CD4-positive, alpha-beta T cell treated with Interleukin-10 for 1 hour (primary cell): ENCODE measurements around the gene OAS1.
"Not testable (repeated sequence)": the region's sequence is repeated elsewhere in the genome, so short reads cannot be mapped to it uniquely, and the experiment has no call there.

Source experiments
- DNase-seq: peaks from one replicate; pipeline ENCODE4 v3.0.0-alpha.2; 2020

OAS1 gene

DNA sequence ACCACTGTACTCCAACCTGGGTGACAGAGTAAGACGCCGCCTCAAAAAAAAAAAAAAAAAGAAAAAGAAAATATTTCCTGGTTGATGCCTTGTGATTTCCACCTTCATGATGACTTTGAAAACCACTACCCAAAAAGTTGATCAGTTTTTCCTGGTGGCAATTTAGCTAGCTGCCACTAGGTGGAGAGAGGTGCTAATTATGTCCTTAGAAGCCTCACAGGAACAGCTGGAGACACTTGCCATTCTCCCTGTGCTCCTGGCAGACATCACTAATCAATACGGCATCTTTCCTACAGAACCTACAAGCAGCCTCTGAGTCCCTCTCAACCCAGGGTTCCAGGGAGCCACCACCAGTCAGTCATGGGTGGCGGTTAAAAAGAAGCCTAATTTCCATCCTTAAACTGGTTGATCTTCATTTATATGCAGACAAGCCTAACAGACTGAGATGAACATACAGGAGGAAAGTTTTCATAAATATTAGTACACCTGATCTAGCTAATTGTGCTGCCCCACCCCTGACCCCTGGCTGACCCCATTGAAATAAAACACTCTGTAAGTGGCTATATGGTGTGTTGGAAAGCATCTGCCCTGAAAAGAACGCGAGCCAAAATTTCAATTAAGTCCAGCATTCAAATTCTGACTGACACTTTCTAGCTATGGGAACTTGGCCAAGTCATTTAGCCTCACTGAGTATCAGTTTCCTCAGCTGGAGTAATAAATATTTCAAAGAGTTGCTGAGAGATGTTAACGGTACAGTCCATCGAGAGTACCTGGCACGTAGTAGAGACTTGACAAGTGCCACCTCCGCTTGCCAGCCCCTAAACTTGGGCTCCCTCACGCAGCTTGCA lies 6.2 kb upstream of the OAS1 start:
- DNase-seq: peak; percentile 68

GRCh38 chr12:112901271-112901670 lies 5.5 kb upstream of the OAS1 start:
- no peak for DNase-seq

DNA sequence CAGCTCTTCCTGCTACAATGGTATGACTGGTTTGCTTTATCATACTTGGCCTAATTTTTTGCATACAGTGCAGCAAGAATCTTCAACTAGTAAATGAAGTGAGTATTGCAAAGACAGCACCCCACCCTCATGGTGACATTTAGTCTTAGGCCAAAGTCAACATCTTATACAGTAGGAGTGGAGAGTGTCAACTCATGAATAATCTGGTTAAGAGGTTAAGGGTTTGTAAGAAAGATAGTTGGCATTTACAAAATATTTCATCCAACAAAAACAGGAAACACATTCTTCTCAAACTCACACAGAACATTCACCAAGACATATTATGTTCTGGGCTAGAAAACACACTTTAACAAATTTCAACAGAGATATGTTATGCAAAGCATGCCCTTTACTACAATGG lies 2.2 kb upstream of the OAS1 start:
- no peak for DNase-seq

DNA sequence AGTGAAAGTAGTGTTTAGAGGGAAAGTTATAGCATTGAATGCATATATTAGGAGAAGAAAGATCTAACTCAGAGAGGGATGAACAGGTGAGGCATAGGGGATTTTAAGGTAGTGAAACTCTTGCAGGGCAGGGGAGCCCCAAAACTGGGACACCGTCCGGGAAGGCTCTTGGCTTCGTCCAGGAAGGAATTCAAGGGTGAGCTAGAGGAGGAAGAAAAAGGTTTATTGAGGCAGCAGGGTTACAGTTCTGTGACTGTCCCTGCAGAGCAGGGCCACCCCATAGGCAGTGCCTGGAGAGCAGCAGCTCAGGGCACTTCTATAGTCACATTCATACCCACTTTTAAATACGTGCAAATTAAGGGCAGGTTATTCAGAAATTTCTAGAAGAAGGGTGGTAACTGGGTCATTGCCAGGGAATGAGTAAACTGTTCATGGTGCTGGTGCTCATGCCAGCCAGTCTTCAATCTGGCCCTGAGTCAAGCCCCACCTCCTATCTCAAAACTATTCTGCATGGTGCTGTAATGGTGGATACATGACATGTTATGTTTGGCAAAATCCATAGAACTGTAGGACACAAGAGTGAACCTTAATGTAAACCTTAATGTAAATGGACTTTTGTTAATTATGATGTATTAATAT lies 1.2 kb upstream of the OAS1 start:
- DNase-seq: no peak

DNA sequence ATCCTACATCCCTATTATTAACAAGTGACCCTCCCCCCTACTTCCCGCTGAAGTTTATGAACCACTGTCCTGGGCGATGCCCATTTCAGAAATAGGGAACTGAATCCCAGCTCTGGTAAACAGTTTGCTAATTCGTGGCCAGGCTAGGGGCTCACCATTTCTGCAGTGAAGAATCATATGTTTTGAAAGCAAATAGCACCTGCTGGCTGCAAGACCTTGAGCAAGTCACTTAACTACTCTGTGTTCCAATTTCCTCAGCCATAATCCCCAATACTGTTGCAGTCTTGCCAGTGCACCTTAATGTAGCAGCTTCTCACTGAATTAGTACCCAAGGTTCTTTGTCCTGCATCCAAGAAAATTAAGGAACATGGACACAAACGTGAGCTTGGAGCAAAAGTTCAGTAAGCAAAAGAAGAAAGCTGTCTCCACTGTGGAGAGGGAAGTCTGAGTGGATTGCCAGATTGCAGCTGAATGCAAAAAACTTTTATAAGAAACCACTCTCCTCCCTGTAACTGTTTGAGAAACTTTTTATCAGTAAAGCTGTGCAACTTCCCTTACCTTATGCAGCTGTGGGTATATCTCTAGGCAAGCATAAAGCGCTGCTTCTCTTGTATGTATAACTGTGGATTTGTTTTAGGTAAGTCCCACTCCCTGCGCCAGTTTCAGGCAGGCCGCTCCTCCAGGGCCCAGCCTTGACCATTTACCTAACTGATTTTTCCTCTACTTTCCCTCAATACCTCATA lies 824 bp downstream of the OAS1 start:
- no peak for DNase-seq

- peak; percentile 9 for DNase-seq
These were observed 1.8 kb downstream of the OAS1 start for GRCh38 chr12:112908548-112908947.

DNA sequence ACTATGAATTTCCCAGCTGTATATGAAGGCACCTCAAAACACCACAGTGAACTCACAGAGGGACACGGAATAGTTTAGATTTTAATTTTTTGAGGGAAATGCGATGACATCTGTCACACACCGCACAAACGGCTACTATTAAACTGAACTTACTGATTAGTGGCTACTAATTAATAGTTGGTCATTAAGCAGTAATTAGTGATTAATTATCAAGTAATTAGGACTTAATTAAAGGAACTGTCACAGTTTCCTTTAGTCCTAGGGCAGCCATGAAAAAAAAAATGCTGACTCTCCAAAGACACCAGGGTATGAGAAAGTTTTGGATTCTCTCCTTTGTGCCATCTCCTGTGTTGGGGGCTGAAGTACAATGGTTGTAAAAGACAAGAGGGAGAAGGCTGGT lies 2.9 kb downstream of the OAS1 start:
- DNase-seq: no peak

- no peak for DNase-seq
These were observed 6.4 kb downstream of the OAS1 start for GRCh38 chr12:112913038-112913688.

- DNase-seq: not testable (repeated sequence)
These were observed 7.1 kb downstream of the OAS1 start for GRCh38 chr12:112913888-112914287.

DNA sequence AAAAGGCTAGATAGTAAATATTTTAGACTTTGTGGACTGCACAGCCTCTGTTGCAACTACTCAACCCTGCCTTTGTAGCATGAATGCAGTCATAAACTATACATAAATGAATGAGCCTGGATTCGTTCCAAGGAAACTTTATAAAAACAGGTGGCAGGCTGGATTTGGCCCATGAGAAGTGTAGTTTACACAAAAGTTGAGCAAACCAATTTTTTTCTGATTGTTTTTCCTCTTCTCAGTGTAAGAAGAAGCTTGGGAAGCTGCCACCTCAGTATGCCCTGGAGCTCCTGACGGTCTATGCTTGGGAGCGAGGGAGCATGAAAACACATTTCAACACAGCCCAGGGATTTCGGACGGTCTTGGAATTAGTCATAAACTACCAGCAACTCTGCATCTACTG lies 9.5 kb downstream of the OAS1 start:
- no peak for DNase-seq

- DNase-seq: no peak
These were observed 12.4 kb downstream of the OAS1 start for GRCh38 chr12:112919121-112919520.

GRCh38 chr12:112924986-112925385 lies 18.2 kb downstream of the OAS1 start:
- no peak for DNase-seq

- DNase-seq: not testable (repeated sequence)
These were observed 19.8 kb downstream of the OAS1 start for GRCh38 chr12:112926416-112927033.

DNA sequence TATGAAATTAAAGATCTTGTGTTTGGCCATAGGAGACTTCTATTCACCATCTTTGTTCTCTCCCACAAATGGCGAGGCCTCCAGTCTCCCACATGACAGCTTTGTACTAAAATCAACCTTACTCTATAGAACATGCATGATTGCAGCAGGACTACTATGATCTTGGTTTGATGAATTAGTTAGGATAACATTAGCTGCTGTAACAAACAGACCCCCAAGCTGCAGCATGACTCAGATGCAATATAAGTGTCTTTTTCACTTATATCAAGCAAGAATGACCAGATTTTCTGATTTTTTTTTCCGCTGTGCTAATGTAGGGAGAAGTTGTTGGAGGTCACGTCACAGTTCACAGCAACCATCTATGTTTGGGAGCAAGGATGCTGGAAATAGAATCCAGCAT lies 20.7 kb downstream of the OAS1 start:
- DNase-seq: no peak

DNA sequence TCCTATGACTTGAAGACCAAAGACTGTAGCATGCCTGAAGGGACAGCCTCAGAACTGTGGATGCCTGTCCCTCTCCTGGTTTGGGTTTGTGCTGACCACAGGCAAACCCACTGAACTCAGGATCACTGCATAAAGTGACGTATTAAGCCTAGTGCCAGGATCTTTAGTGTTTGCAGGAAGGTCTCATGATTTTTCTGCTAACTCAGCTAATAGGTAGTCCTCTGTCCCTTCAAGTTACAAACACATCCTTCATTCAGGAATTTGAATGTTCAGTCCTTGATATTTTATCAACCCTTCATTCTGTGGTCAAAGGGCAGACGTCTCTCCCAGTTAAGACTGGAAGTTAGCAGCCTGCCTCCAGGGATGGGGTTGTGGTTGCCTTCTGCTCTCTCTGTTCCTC lies 21.2 kb downstream of the OAS1 start:
- DNase-seq: no peak

DNA sequence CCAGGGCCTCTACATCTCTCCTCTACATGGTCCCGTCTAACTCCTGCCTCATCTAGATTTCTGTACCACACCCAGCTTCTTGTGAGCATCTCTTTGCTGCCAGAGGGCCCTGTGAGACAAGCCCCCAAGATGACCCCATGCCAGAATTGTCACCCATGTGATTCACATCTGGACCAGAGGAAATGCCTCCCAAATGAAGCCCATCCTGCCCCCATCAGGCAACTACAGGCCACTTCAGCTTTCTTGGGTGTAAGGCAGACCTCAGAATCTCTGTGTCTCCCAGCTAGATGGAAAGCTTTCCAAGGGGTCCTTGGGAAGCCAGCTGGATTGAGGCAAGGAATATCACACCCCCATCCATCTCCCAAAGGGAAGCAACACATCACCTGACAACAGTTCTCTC lies 22.2 kb downstream of the OAS1 start:
- DNase-seq: no peak

DNA sequence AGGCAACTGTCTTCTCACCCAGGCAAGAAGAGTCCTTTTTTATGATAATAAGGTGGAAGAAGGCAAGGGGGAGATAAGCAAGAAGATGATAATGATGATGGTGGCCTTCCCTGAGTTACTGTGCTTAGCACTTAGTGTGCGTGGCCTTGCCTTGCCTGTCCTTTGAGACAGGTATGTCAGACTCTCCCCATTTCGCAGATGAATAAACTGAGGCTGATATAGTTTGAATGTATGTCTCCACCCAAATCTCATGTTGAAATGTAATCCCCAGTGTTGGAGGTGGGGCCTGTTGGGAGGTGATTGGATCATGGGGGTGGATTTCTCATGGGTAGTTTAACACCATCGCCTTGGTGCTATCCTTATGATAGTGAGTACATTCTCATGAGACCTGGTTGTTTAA lies 23.0 kb downstream of the OAS1 start:
- no peak for DNase-seq

GRCh38 chr12:112930350-112930749 lies 23.6 kb downstream of the OAS1 start:
- DNase-seq: no peak

- DNase-seq: no peak
These were observed 25.8 kb downstream of the OAS1 start for GRCh38 chr12:112932485-112933128.

GRCh38 chr12:112933129-112933505 lies 26.4 kb downstream of the OAS1 start:
- DNase-seq: no peak

DNA sequence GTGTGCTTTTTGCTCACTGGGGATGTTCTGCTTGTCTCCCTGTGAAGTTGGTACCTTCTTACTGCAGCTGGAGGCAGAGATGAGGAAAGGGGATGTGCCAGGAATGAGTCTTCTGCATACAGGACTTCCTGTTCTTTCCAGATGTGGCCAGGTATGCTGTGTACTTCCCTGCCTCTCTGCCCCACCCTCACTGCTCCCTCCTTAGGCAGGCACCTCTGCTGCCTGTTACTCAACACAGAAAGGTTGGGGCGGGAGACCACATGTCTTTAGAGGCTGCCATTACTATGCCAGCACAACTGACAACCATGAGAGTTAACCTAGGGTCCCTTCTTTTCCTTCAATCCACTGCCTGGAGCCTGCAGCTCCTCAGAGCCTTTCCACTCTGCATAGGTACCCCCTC lies 29.5 kb downstream of the OAS1 start:
- DNase-seq: no peak

GRCh38 chr12:112936927-112937326 lies 30.2 kb downstream of the OAS1 start:
- DNase-seq: no peak
